Stomach (tissue), 4 donors: ENCODE results near the gene POFUT2.

Source experiments
- EP300 ChIP-seq: sonication (generic); formaldehyde crosslinking; IDR thresholded peaks from one replicate; pipeline ENCODE4 v1.6.1; 2017; ENCODE audit warnings: antibody characterized with exemption
- POLR2A ChIP-seq, 4 donors: fragments of 450-650 bp; IDR thresholded peaks; one replicate each; pipeline ENCODE4 v1.6.1; 2016; ENCODE audit warnings: antibody characterized with exemption in 4 of 4, control low read depth in 2 of 4, mild to moderate bottlenecking in 1 of 4, moderate library complexity in 1 of 4
- POLR2AphosphoS5 ChIP-seq, 3 donors: sonication (generic); formaldehyde crosslinking; IDR thresholded peaks; one replicate each; pipeline ENCODE4 v1.6.1; 2016; ENCODE audit warnings: antibody characterized with exemption in 3 of 3
- TF ChIP-seq, protein P1 (sequence below), 7 experiments: fragments of 450-650 bp in 4 of 7; fragments of 200-600 bp in 3 of 7; sonication (generic) in 3 of 7; IDR thresholded peaks; one replicate each; pipeline ENCODE4 v1.5.1; 2016 to 2019; ENCODE audit warnings: antibody characterized with exemption in 7 of 7, control low read depth in 2 of 7, mild to moderate bottlenecking in 1 of 7

DNA sequence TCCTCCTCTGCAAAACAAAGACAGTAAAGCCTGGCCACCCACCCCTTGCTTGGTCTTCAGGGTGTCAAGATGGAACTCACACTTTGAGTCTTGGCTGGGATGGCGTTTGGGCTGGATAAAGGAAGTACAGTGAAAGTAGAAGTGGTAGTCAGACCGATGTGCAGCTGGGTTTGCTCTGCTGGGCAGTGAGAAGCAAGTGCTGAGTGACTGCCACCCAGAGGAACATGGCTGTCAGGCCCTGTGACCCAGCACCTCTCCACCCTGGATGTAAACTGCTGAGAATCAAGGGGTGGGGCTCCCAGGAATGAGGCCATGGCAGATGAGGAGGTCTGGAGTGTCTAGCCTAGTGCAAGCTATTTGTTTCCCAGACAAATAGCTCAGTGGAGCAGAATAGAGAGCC is 51.2 kb downstream of the POFUT2 start:
- no peak for TF ChIP-seq POLR2AphosphoS5 (IDR thresholded peaks at IDR 0.05)
- TF ChIP-seq, protein P1, sequence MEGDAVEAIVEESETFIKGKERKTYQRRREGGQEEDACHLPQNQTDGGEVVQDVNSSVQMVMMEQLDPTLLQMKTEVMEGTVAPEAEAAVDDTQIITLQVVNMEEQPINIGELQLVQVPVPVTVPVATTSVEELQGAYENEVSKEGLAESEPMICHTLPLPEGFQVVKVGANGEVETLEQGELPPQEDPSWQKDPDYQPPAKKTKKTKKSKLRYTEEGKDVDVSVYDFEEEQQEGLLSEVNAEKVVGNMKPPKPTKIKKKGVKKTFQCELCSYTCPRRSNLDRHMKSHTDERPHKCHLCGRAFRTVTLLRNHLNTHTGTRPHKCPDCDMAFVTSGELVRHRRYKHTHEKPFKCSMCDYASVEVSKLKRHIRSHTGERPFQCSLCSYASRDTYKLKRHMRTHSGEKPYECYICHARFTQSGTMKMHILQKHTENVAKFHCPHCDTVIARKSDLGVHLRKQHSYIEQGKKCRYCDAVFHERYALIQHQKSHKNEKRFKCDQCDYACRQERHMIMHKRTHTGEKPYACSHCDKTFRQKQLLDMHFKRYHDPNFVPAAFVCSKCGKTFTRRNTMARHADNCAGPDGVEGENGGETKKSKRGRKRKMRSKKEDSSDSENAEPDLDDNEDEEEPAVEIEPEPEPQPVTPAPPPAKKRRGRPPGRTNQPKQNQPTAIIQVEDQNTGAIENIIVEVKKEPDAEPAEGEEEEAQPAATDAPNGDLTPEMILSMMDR (IDR thresholded peaks at IDR 0.05), result no peak
- TF ChIP-seq POLR2A (IDR thresholded peaks at IDR 0.05), result no peak
- TF ChIP-seq EP300, result no peak
